ENCODE measurements around the gene AGER.
"Not testable (repeated sequence)": the region's sequence is repeated elsewhere in the genome, so short reads cannot be mapped to it uniquely, and the experiment has no call there.

Gene AGER

GRCh38 chr6:32198866-32199265 lies 14.8 kb upstream of the AGER start:
- no peak for DNase-seq (ENCODE audit: low read depth, low spot score)

- no peak for DNase-seq (ENCODE audit: low read depth, low spot score)
Measured at GRCh38 chr6:32198345-32198696, 14.3 kb upstream of the AGER start.

- DNase-seq (ENCODE audit: low read depth, low spot score): no peak
Measured at GRCh38 chr6:32196682-32197616, 12.9 kb upstream of the AGER start.

GRCh38 chr6:32195902-32196681 lies 12.0 kb upstream of the AGER start:
- DNase-seq (ENCODE audit: low read depth, low spot score): no peak

GRCh38 chr6:32195652-32195901 lies 11.5 kb upstream of the AGER start:
- DNase-seq (ENCODE audit: low read depth, low spot score): peak; percentile 96

- DNase-seq (ENCODE audit: low read depth, low spot score): no peak
Measured at GRCh38 chr6:32194825-32195651, 11.0 kb upstream of the AGER start.

- DNase-seq (ENCODE audit: low read depth, low spot score): no peak
Measured at GRCh38 chr6:32194388-32194787, 10.3 kb upstream of the AGER start.

GRCh38 chr6:32193096-32193495 lies 9.0 kb upstream of the AGER start:
- DNase-seq (ENCODE audit: low read depth, low spot score): not testable (repeated sequence)

- DNase-seq (ENCODE audit: low read depth, low spot score): no peak
Measured at GRCh38 chr6:32192608-32193039, 8.6 kb upstream of the AGER start, which contains the start of gene GPSM3. Gene GPSM3 (minus strand): TSS chr6:32192643. CDS start chr6:32192513, 130 bp downstream.

GRCh38 chr6:32191696-32192607 lies 7.9 kb upstream of the AGER start:
- no peak for DNase-seq (ENCODE audit: low read depth, low spot score)

GRCh38 chr6:32190911-32191677 lies 7.0 kb upstream of the AGER start:
- DNase-seq (ENCODE audit: low read depth, low spot score): no peak

GRCh38 chr6:32190054-32190851 lies 6.2 kb upstream of the AGER start, which contains the start of gene PBX2:
Gene PBX2 (minus strand): TSS chr6:32190202. CDS start chr6:32189915, 287 bp downstream.
- DNase-seq (ENCODE audit: low read depth, low spot score): peak; percentile 78

GRCh38 chr6:32189742-32190053 lies 5.6 kb upstream of the AGER start:
- no peak for DNase-seq (ENCODE audit: low read depth, low spot score)

GRCh38 chr6:32189069-32189741 lies 5.2 kb upstream of the AGER start:
- no peak for DNase-seq (ENCODE audit: low read depth, low spot score)

- no peak for DNase-seq (ENCODE audit: low read depth, low spot score)
Measured at GRCh38 chr6:32188381-32189068, 4.5 kb upstream of the AGER start.

GRCh38 chr6:32187725-32188380 lies 3.8 kb upstream of the AGER start:
- DNase-seq (ENCODE audit: low read depth, low spot score): not testable (repeated sequence)

- DNase-seq (ENCODE audit: low read depth, low spot score): no peak
Measured at GRCh38 chr6:32187009-32187709, 3.1 kb upstream of the AGER start.

Data from iPS DF 19.7 (cell line).